Measurements from ENCODE around the gene PHF2.

PHF2 gene

GRCh38 chr9:93713716-93714115, 137.3 kb downstream of the PHF2 start:
- no peak for DNase-seq

- no peak for DNase-seq
These were observed 145.1 kb downstream of the PHF2 start for GRCh38 chr9:93721417-93721965.

GRCh38 chr9:93724852-93725251, 148.5 kb downstream of the PHF2 start:
- DNase-seq, result no peak

GRCh38 chr9:93725382-93725781, 149.0 kb downstream of the PHF2 start:
- DNase-seq, result no peak

- DNase-seq, result no peak
These were observed 149.8 kb downstream of the PHF2 start for GRCh38 chr9:93726147-93726546.
